Fibroblast of pulmonary artery (primary cell): Measurements from ENCODE around the gene TNS1.
A peak's percentile ranks its signal among the peaks of the same experiment; 100 is the strongest.

Source experiments
- DNase-seq: peaks from one replicate; pipeline ENCODE4 v3.0.0-alpha.2; 2010; ENCODE audit warnings: low read depth
- H3K4me3 ChIP-seq: replicated peaks from 2 replicates; pipeline ENCODE4 v1.5.1; 2011; ENCODE audit warnings: low read depth, mild to moderate bottlenecking, control low read depth, low read length, moderate library complexity
- TF ChIP-seq, protein P1 (sequence below): IDR thresholded peaks from 2 replicates; pipeline ENCODE4 v1.5.1; 2011; ENCODE audit warnings: mild to moderate bottlenecking, control low read depth, low read length, inconsistent platforms; ENCODE audit errors: missing control alignments

Gene TNS1

GRCh38 chr2:217918308-217919024, 84.3 kb downstream of the TNS1 start:
- DNase-seq: no peak
- H3K4me3 ChIP-seq: no peak overlapping the region
- TF ChIP-seq, protein P1, sequence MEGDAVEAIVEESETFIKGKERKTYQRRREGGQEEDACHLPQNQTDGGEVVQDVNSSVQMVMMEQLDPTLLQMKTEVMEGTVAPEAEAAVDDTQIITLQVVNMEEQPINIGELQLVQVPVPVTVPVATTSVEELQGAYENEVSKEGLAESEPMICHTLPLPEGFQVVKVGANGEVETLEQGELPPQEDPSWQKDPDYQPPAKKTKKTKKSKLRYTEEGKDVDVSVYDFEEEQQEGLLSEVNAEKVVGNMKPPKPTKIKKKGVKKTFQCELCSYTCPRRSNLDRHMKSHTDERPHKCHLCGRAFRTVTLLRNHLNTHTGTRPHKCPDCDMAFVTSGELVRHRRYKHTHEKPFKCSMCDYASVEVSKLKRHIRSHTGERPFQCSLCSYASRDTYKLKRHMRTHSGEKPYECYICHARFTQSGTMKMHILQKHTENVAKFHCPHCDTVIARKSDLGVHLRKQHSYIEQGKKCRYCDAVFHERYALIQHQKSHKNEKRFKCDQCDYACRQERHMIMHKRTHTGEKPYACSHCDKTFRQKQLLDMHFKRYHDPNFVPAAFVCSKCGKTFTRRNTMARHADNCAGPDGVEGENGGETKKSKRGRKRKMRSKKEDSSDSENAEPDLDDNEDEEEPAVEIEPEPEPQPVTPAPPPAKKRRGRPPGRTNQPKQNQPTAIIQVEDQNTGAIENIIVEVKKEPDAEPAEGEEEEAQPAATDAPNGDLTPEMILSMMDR: peak; percentile 18

DNA sequence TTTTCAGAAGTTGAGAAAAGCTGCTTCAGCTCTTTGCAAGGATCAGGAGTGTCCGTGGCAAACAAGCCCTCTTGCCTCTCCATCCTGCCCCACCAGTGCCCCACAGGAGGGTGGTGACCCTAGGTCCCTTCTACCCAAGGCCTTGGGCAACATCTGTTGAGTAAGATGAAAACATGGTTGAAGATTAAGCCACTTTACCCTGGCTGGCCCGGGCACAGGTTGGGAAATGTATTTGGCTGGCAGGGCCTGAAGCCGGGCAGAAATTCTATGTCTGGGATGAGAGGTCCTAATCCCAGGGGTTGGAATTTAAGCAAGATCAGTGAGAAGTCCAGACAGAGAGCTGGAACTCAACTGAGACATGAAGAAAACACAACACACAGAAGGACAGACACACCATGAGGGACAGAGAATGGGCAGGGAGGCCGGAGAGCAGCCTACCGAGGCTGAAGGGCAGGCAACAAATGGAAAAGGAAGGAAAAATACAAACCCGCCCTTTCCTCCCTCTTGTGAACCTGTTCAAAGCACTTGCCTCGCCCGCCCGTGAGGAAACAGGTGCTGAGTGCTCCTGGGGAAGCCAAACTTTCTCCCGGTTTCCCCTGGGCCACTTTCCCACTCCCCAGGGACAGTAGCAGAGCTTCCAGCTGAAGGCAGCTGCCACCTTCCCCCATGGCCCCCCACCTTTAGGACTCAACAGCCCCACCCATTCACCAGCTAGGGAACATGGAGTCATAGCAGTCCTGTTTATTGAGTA, 86.1 kb downstream of the TNS1 start:
- no peak overlapping the region for H3K4me3 ChIP-seq
- TF ChIP-seq, protein P1: no peak
- DNase-seq: no peak

GRCh38 chr2:217915706-217916105, 87.1 kb downstream of the TNS1 start:
- H3K4me3 ChIP-seq: no peak overlapping the region
- TF ChIP-seq, protein P1: no peak
- DNase-seq: no peak

DNA sequence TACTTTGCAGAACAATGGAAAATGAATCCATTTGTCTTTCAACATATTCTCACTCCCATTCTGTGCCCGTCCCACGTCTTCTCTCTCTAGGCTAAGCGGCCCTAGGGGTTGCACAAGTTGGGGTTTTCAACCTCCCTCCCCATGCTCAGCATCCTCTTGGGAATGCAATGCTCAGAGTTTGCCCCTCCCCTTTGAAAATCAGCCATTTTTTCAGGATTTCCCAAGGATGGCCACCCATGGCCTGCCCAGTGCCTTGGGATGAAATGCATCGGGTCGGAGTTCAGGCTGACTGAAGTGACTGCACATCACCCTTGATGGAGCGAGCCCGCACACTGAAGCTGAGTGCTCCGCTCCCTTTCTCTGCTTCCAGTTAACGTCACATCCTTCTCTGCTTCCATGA, 87.9 kb downstream of the TNS1 start:
- no peak for DNase-seq
- TF ChIP-seq, protein P1: no peak
- no peak overlapping the region for H3K4me3 ChIP-seq

DNA sequence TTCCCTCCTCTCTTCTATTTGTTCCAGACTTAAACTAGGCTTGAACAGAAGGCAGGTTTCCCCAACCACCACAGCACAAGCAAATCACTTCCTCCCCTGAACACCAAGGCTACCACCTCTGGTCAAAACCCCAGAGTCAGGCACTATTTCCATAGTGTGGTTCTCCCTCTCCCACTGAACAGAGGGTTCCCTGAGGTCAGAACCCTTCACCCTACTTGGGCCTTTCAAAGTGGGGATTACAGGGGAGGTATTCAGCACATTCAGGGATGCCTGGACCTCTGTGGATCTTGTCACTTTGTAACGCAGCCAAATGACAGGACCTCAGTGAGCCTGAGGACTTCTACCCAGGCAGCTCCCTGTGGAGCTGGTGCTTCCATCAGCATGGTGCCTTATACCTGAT, 88.7 kb downstream of the TNS1 start:
- TF ChIP-seq, protein P1: no peak
- no peak for DNase-seq
- no peak overlapping the region for H3K4me3 ChIP-seq

- no peak for DNase-seq
- TF ChIP-seq, protein P1: no peak
These were observed 89.4 kb downstream of the TNS1 start for GRCh38 chr2:217913436-217913835.

More at GRCh38 chr2:217913436-217913835, 89.4 kb downstream of the TNS1 start:
- no peak overlapping the region for H3K4me3 ChIP-seq
